Keratinocyte (primary cell): Measurements from ENCODE around the gene ERMP1. TPM values are rescaled to one million over a fixed set of nuclear protein-coding genes. Genes with fewer than 3 reads are reported as not detected.

ENCODE experiments used
- DNase-seq: peaks from one replicate; pipeline ENCODE4 v3.0.0-alpha.2; 2011; ENCODE audit warnings: low read depth, missing footprints, low spot score
- FAIRE-seq: peaks from 2 replicates; lab custom pipeline; 2011; peaks lifted over from hg19 to GRCh38; lab: Jason Lieb, UNC
- H2AFZ ChIP-seq: 2 replicates; pipeline ENCODE4 v1.6.0; 2012; ENCODE audit warnings: low read length, control low read depth, inconsistent platforms; ENCODE audit not compliant: control insufficient read depth
- H3K27ac ChIP-seq: 2 replicates; pipeline ENCODE4 v1.5.1; 2011; ENCODE audit warnings: low read length; ENCODE audit not compliant: control insufficient read depth, insufficient read depth
- H3K27me3 ChIP-seq: 3 replicates; pipeline ENCODE4 v1.6.0; 2011; ENCODE audit warnings: low read length; ENCODE audit not compliant: control insufficient read depth, insufficient read depth; ENCODE audit errors: extremely low read depth
- H3K36me3 ChIP-seq, 2 experiments: 2 replicates in 1 of 2; 3 replicates in 1 of 2; pipeline ENCODE4 v1.5.1; 2011; ENCODE audit warnings: low read length in 2 of 2, mild to moderate bottlenecking in 1 of 2; ENCODE audit not compliant: control insufficient read depth in 2 of 2, insufficient read depth in 2 of 2; ENCODE audit errors: extremely low read depth in 1 of 2
- H3K4me1 ChIP-seq: 3 replicates; pipeline ENCODE4 v1.5.1; 2011; ENCODE audit warnings: low read length; ENCODE audit not compliant: control insufficient read depth, insufficient read depth; ENCODE audit errors: extremely low read depth
- H3K4me2 ChIP-seq: 3 replicates; pipeline ENCODE4 v1.6.0; 2011; ENCODE audit warnings: low read depth, low read length; ENCODE audit not compliant: control insufficient read depth, insufficient read depth; ENCODE audit errors: extremely low read depth
- H3K4me3 ChIP-seq, 3 experiments: fragments of 200-600 bp in 1 of 3; sonication (generic) in 1 of 3; 2 replicates in 2 of 3; 3 replicates in 1 of 3; pipeline ENCODE4 v1.5.1; 2011 to 2016; ENCODE audit warnings: low read length in 3 of 3, mild to moderate bottlenecking in 3 of 3, control low read depth in 2 of 3, inconsistent platforms in 1 of 3, low read depth in 1 of 3, mixed read lengths in 1 of 3, mixed run types in 1 of 3, moderate library complexity in 1 of 3; ENCODE audit not compliant: control insufficient read depth in 2 of 3, insufficient read depth in 2 of 3; ENCODE audit errors: extremely low read depth in 1 of 3
- H3K79me2 ChIP-seq: 2 replicates; pipeline ENCODE4 v1.6.0; 2012; ENCODE audit warnings: low read length; ENCODE audit not compliant: control insufficient read depth, insufficient read depth
- H3K9ac ChIP-seq: 3 replicates; pipeline ENCODE4 v1.6.0; 2011; ENCODE audit warnings: low read length; ENCODE audit not compliant: control insufficient read depth, insufficient read depth; ENCODE audit errors: extremely low read depth
- H3K9me1 ChIP-seq: 3 replicates; pipeline ENCODE4 v1.6.0; 2011; ENCODE audit warnings: low read length; ENCODE audit not compliant: control insufficient read depth, insufficient read depth; ENCODE audit errors: extremely low read depth
- H3K9me3 ChIP-seq: 2 replicates; pipeline ENCODE4 v1.5.1; 2012; ENCODE audit warnings: low read depth, low read length; ENCODE audit not compliant: control insufficient read depth
- H4K20me1 ChIP-seq: 3 replicates; pipeline ENCODE4 v1.6.0; 2011; ENCODE audit warnings: low read length; ENCODE audit not compliant: control insufficient read depth, insufficient read depth; ENCODE audit errors: extremely low read depth
- EZH2 ChIP-seq: IDR thresholded peaks from one replicate; pipeline ENCODE4 v1.6.1; 2012; ENCODE audit warnings: inconsistent platforms, mild to moderate bottlenecking, low read length, moderate library complexity
- dilution Hi-C: fragments of 300-500 bp; cut with MboI; formaldehyde crosslinking; loops from one replicate; pipeline ENCODE4 v1.7.0; 2020; ENCODE audit warnings: low sequenced_read_pairs; ENCODE audit not compliant: extremely low pct_ligation_motif_present
- polyA plus RNA-seq, 5 experiments: library from polyadenylated mRNA; depleted of rRNA in 3 of 5; stranded (reverse) in 3 of 5; stranded (forward) in 1 of 5; unstranded in 1 of 5; fragments of >200 nt; gene quantifications; 1 replicate in 1 of 5; 2 replicates in 3 of 5; 3 replicates in 1 of 5; pipeline versions ENCODE4 v1.2.1 to v1.2.3, GENCODE V29; 2011 to 2012; ENCODE audit warnings: missing spikeins in 2 of 5, low read depth in 1 of 5, low replicate concordance in 1 of 5
- TF ChIP-seq, protein P1 (sequence below), 3 experiments: IDR thresholded peaks in 1 of 3; conservative IDR thresholded peaks in 1 of 3; optimal IDR thresholded peaks in 1 of 3; 2 replicates in 2 of 3; 3 replicates in 1 of 3; pipeline versions ENCODE3 to v1.5.1; 2011; ENCODE audit warnings: low read length in 3 of 3, mild to moderate bottlenecking in 3 of 3, moderate library complexity in 2 of 3, control low read depth in 1 of 3, inconsistent platforms in 1 of 3; ENCODE audit not compliant: insufficient read depth in 2 of 3; ENCODE audit errors: extremely low read depth in 1 of 3

The ERMP1 gene
- polyA plus RNA-seq, 1 donor (not counting 4 experiments of a cell fraction or from before 2014, with no cell fraction given), result 27.0 TPM

DNA sequence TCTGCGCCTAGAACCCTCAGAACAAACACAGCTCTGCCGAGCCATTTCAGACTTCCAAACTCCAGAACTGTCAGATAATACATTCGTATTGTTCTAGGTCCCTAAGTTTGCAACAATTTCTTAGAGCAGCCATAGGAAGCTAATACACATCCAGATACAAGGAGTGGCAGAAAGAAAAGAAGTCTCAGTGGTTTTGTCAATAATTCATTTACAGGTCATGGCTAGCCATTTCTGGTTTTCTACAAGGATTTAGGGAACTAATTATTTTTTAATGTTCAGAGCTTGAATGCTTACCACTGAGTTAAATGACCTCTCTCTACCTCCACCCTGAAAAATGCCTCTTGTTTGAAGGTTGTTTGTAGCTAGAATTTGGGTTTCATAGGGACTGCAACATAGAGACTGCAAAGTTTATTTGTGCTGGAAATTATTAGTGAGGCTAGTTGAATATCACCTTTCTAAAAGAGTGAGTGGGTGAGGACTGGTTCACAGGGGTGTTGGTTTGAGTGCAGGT, 15.5 kb upstream of the ERMP1 start:
- Histone ChIP-seq H4K20me1 (no peaks in the 10 kb centered on the region), H3K4me1 (peaks cover 22% of the 10 kb centered on the region), H2AFZ (no peak overlapping the region), H3K79me2 (no peaks in the 10 kb centered on the region), H3K27ac (no peak overlapping the region), H3K36me3 (no peaks in the 10 kb centered on the region), H3K9me1 (no peaks in the 10 kb centered on the region), H3K9me3 (no peaks in the 10 kb centered on the region), H3K4me3 (no peak overlapping the region), H3K9ac (no peak overlapping the region), H3K27me3 (no peaks in the 10 kb centered on the region), H3K4me2 (no peak overlapping the region)
- no peak for TF ChIP-seq EZH2
- TF ChIP-seq, protein P1, sequence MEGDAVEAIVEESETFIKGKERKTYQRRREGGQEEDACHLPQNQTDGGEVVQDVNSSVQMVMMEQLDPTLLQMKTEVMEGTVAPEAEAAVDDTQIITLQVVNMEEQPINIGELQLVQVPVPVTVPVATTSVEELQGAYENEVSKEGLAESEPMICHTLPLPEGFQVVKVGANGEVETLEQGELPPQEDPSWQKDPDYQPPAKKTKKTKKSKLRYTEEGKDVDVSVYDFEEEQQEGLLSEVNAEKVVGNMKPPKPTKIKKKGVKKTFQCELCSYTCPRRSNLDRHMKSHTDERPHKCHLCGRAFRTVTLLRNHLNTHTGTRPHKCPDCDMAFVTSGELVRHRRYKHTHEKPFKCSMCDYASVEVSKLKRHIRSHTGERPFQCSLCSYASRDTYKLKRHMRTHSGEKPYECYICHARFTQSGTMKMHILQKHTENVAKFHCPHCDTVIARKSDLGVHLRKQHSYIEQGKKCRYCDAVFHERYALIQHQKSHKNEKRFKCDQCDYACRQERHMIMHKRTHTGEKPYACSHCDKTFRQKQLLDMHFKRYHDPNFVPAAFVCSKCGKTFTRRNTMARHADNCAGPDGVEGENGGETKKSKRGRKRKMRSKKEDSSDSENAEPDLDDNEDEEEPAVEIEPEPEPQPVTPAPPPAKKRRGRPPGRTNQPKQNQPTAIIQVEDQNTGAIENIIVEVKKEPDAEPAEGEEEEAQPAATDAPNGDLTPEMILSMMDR (optimal IDR thresholded peaks at IDR 0.05 in 1 of 3, IDR thresholded peaks at IDR 0.05 in 1 of 3, conservative IDR thresholded peaks at IDR 0.05 in 1 of 3; ENCODE audit: extremely low read depth in 1 of 3, insufficient read depth in 2 of 3, low read length in 3 of 3), result no peak
- DNase-seq (no peak), FAIRE-seq (no peak)
- dilution Hi-C loops, result no loop called here

DNA sequence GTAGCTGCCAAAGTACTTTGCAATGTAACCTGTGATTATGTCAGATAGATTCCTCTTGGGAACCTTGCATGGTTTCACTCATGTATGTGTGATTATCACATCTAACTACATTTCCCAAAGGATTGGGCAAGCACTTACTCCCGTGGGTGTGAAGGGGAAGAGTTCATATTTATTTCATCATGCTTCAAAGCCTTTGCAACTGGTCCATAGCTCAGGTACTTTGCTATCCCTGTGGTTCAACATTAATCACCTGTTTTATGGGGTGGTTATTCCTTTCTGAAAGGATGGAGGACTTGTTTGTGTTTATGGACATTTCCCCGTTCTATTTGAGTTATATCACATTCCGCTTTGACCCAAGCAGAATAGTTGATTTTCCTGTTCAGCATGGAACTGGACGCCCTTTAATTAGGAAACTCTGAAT, 13.6 kb upstream of the ERMP1 start:
- Histone ChIP-seq H3K79me2 (no peaks in the 10 kb centered on the region), H3K4me3 (no peak overlapping the region), H4K20me1 (no peaks in the 10 kb centered on the region), H2AFZ (no peak overlapping the region), H3K27ac (no peak overlapping the region), H3K9me3 (no peaks in the 10 kb centered on the region), H3K36me3 (no peaks in the 10 kb centered on the region), H3K4me1 (peaks cover 16% of the 10 kb centered on the region), H3K27me3 (no peaks in the 10 kb centered on the region), H3K4me2 (no peak overlapping the region), H3K9ac (no peak overlapping the region), H3K9me1 (no peaks in the 10 kb centered on the region)
- no peak for FAIRE-seq
- TF ChIP-seq, protein P1 (optimal IDR thresholded peaks at IDR 0.05 in 1 of 3, IDR thresholded peaks at IDR 0.05 in 1 of 3, conservative IDR thresholded peaks at IDR 0.05 in 1 of 3; ENCODE audit: extremely low read depth in 1 of 3, insufficient read depth in 2 of 3, low read length in 3 of 3), result no peak
- no peak for TF ChIP-seq EZH2
- no peak for DNase-seq
- dilution Hi-C loops, result no loop called here
